Umbilical cord (tissue), 2 donors: Measurements from ENCODE around the gene CBLN1. TPM values are rescaled to one million over a fixed set of nuclear protein-coding genes. Genes with fewer than 3 reads are reported as not detected.

Experiments used
- DNase-seq: peaks from one replicate; pipeline ENCODE4 v3.0.0-alpha.2; 2015; ENCODE audit warnings: low spot score
- total RNA-seq: library from RNA; depleted of rRNA; stranded (reverse); fragments of >200 nt; gene quantifications from one replicate; pipeline ENCODE4 v1.2.3, GENCODE V29; 2014; ENCODE audit warnings: low replicate concordance; ENCODE audit not compliant: insufficient read depth

Gene CBLN1
- not detected for total RNA-seq

DNA sequence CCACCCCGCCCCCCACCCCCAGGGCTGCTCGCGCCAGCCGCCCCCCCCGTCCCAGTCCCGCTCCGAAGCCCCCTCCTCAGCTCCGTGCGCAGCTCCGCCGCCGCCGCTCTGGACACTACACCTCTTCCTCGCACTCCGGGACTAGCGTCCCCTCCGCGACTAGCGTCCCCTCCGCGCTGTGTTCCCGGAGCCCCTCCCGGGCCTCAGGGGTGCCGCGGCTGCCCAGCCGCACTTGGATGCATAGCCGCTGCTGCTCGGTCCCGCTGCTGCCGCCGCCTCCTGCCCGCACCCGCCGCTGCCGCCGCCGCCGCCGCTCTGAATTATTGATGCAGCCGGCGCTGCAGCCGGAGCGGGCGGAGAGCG lies at the start of gene CBLN1:
CBLN1 (minus strand) TSS at position 359 of the 363 bp plus-strand sequence. CDS start 373 bp downstream, outside the sequence.
- DNase-seq: no peak

DNA sequence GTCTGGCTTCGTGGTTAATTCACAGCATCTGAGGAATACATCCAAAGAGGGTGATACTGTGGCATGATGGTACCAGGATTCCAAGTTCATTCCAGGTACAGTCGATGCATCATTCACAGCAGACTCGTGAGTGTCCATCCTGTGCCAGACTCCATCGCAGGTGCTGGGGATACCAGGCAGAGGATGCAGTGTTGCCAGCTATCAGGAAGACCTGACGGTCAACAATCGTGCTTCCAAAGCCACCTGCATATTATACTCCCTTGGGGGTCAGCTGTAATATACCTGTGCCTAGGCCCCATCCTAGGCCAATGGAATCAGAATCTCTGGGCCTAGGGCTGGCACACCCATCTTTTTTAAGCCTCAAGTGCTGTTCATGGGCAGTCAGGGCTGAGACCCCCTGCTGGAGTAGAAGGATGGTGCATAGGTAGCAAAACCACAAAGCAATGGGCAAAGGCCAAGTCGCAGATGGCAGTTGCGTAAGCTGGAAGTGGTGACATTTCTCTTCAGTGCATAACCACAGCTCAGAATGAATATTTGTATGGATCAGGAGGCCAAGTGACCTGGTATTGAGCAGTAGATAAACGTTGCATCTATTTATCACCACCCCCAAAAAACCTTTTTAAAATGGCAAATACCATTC lies 49.0 kb upstream of the CBLN1 start:
- DNase-seq: no peak

DNA sequence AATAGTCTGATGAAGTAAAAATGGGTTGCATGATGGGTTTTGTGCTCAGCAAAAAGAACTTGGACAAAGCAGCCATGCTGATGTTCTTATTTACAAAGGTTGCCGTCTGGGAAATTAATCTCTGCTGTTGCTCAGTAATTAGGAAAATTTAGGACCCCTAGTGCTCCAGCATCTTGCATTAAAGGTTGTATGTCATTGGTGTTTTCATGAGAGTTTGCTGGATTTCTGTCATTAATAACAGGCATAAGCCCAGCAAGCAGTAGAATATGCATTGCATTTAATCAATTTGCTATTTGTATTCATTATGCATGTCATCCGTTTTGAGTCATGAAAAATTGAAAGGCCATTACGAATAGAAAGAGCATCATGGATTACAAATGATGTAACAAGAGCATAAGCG lies 46.7 kb upstream of the CBLN1 start:
- DNase-seq: no peak

GRCh38 chr16:49327466-49327865 lies 45.8 kb upstream of the CBLN1 start:
- DNase-seq: no peak

- no peak for DNase-seq
Observed at GRCh38 chr16:49324703-49325102, 43.1 kb upstream of the CBLN1 start.

- DNase-seq: no peak
Observed at GRCh38 chr16:49315602-49316001, 34.0 kb upstream of the CBLN1 start.

DNA sequence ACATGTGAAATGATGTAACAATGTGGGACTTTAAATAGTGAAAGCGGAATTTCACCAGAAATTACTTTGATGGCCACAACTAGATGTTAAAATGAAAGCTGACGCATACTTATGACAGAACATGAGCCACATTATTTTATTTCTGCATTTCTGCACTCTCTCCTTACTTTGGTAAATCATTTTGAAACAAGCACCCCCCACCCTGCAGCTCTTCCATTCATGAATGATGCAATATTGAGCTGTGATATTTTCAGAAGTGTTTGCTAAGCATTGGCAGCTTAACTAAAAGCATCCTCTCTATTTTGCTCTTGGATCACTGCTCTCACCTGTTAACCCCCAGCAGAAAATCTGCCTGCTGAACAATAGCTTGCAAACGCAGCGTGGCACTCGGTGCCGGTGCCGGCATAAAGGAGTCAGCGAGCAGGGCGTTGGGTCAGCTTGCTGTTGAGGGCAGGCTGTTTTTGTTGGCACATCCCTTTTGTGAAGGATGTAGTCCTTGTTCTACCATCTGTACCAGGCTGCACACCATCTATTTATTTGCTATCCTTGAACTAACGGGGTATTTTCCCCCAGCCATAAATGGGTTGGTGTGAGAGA lies 30.8 kb upstream of the CBLN1 start:
- DNase-seq: no peak

- no peak for DNase-seq
Observed at GRCh38 chr16:49311823-49312222, 30.2 kb upstream of the CBLN1 start.

GRCh38 chr16:49307176-49307575 lies 25.5 kb upstream of the CBLN1 start:
- DNase-seq: no peak

DNA sequence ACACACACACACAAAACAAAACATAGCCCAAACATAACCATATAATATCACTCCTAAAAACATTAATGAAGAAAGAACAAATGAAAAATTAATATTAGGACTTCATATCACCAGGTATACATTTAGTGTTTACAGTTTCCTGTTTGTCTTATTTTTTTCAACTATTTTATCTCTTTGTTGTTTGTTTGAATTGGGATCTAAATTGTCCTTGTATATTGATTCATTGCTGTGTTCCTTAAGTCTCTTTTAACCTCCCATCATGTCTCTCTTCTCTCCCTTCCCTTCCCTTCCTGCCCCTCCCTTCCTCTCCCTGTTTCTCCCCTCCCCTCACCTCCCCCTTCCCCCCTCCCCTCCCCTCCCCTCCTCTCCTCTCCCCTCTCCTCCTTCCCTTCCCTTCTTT lies 23.8 kb upstream of the CBLN1 start:
- DNase-seq: no peak

GRCh38 chr16:49292413-49292812 lies 10.8 kb upstream of the CBLN1 start:
- no peak for DNase-seq

DNA sequence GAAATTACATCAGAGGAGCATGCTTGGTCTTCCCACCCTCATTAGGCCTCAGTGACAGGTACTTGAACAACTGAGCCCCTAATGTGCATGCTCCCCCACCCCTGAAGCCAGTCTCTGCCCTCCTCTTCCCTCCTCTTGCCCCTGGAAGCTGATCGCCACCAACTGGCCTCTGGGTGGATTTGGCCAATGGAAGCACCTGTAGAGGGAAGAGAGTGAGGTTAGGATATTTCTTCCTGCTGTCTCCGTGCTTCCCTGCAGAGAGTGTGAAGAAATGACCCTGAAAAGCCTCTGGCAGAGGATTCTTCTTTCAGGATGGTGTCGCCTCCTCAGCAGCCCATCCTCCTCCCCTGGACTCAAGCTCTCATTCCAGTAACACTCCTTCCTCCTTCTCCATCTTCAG lies 5.9 kb upstream of the CBLN1 start:
- DNase-seq: no peak

DNA sequence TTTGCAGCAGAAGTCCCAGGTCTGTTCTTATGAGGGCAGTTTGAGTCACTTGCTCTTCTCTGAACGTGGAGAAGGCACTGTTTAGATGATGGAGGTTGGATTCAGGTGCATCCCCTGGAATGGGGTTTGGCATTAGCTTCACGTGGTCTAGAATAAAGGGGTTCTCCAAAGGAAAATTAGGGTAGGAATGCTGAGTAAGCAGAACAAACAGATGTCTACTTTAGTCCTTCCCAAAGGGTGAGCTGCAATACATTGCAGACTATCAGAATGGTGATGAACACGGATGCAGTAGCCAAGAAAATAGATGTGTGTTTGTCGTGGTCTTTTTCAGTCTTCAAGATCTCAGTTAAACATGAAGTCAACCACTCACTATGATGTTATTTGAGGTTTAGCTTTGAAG lies 3.3 kb upstream of the CBLN1 start:
- no peak for DNase-seq

GRCh38 chr16:49283376-49284049 lies 1.9 kb upstream of the CBLN1 start:
- DNase-seq: no peak

GRCh38 chr16:49282690-49283375 lies 1.2 kb upstream of the CBLN1 start:
- DNase-seq: no peak

GRCh38 chr16:49281843-49282642 lies 405 bp upstream of the CBLN1 start:
- peak; percentile 54 for DNase-seq

- no peak for DNase-seq
Observed at GRCh38 chr16:49280841-49281371, 732 bp downstream of the CBLN1 start.

DNA sequence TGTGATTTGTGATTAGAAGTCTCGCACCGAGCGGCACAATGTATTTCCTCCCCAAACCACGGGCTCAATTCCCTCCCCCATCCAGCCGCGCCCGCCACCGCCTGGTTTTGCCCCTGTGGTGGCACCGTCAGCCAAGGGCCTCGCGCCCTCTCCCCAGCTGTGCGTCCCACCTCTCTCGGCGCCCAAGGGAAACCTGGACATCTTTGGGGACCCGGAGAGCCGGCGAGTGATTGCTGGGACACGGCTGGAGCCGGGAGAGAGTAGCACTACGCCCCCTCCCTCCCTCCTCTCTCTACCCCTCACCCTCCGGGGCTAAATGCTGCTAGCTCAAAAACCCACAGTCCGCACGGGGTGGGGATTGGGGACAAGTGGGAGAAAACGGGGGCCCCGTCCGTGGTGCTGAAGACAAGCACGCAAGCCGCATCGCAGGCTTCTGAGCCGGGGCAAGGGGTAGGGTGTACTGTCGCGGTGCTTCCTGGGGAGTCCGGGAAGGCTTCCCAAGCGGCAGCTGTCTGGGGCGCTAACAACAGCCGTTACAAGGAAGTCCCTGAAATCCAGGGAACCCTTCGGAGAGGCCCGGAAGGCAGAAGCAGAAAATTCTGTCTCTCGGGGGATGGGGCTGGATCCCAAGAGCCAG lies 1.4 kb downstream of the CBLN1 start:
- DNase-seq: peak; percentile 5

DNA sequence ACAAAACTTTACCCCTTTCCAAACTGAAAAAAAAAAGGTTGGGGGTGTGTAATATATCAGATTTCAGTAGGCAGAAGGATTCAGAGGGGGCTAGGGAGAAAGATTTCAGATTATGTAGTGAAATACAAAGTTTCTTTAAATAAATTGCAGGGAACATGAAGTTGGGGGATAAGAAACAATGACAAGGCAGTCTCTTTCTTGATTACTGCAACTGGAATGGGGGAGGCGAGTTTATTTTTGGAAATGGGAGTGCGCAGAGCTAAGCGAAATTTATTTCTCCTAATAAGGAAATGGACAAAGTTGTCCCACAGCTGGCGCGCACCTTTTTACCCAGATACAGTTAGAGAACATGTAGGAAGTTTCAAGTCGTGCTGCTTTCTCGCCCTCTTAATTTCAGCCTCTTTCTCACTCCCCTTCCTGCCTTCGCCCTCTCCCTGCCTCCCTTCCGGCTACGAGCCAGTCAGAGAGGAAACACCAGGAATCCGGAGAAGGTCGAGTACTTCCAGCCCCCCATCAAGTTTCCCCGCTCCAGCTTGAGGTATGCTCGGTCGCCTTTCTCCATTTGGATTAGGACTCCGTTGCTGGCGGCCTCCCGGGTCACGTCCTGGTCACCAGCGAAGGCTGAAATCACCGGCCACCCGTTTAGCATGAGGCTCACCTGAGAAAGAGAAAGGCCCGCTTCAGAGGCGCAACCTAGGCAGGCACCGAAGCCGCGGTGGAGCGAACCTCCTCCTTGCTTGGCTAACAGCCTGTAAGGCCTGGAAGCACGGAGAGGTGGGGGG lies 2.5 kb downstream of the CBLN1 start:
- DNase-seq: no peak

DNA sequence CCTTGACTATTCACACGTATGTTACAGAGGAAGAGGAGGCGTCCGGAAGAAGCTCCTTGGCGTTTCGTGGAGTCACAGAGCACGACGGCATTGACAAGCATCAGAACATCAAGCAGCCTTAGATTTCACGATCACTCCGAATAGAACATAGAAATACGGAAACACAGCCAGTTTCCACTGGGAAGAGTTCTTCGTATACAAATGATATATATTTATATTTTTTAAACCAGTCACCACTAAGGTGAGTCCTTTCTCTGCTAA lies 3.1 kb downstream of the CBLN1 start:
- DNase-seq: no peak
